H1 (cell line): ENCODE measurements around the gene ALPK3. TPM values are rescaled to one million over a fixed set of nuclear protein-coding genes. Genes with fewer than 3 reads are reported as not detected.

ENCODE experiments used
- CHD7 ChIP-seq: fragments of 300-600 bp; sonication (generic); IDR thresholded peaks from 2 replicates; pipeline ENCODE4 v1.7.1; 2012; ENCODE audit warnings: low read length, moderate library complexity, mild to moderate bottlenecking, inconsistent platforms; ENCODE audit not compliant: insufficient replicate concordance
- CTCF ChIP-seq, 3 experiments: IDR thresholded peaks; 1 replicate in 2 of 3; 2 replicates in 1 of 3; pipeline versions ENCODE4 v1.5.1 to v1.6.1; 2011; ENCODE audit warnings: low read length in 3 of 3, mild to moderate bottlenecking in 3 of 3, inconsistent platforms in 2 of 3, low read depth in 1 of 3, moderate library complexity in 1 of 3; ENCODE audit not compliant: insufficient read depth in 1 of 3; ENCODE audit errors: control extremely low read depth in 1 of 3
- EP300 ChIP-seq, 2 experiments: IDR thresholded peaks; 1 replicate in 1 of 2; 2 replicates in 1 of 2; pipeline ENCODE4 v1.6.1; 2011 to 2012; ENCODE audit warnings: low read depth in 2 of 2, low read length in 2 of 2, mild to moderate bottlenecking in 2 of 2, borderline replicate concordance in 1 of 2, inconsistent platforms in 1 of 2, moderate library complexity in 1 of 2
- RAD21 ChIP-seq, 2 experiments: IDR thresholded peaks in 1 of 2; conservative IDR thresholded peaks in 1 of 2; 2 replicates each; pipeline ENCODE4 v1.6.1; 2011; ENCODE audit warnings: low read depth in 2 of 2, low read length in 2 of 2, improper control_type of control experiment in 1 of 2, inconsistent platforms in 1 of 2, mild to moderate bottlenecking in 1 of 2, moderate library complexity in 1 of 2
- SP4 ChIP-seq: IDR thresholded peaks from 2 replicates; pipeline ENCODE4 v1.6.1; 2012; ENCODE audit warnings: low read length, inconsistent platforms
- YY1 ChIP-seq: IDR thresholded peaks from 2 replicates; pipeline ENCODE4 v1.6.1; 2011; ENCODE audit warnings: low read depth, mild to moderate bottlenecking, low read length
- polyA plus RNA-seq, 7 experiments: library from polyadenylated mRNA; depleted of rRNA in 3 of 7; stranded (reverse) in 5 of 7; unstranded in 2 of 7; fragments of >200 nt in 5 of 7; fragments of 200-250 nt in 2 of 7; gene quantifications; 1 replicate in 5 of 7; 2 replicates in 1 of 7; 4 replicates in 1 of 7; pipeline versions ENCODE4 v1.2.1 to v1.2.3, GENCODE V29; 2011 to 2013; ENCODE audit warnings: missing spikeins in 2 of 7, mixed read lengths in 2 of 7
- total RNA-seq: library from RNA; stranded (reverse); fragmentation: NEBNext Ultra II Directional; extraction: Animal tissue kit (Norgen Biotek cat#: 25700); gene quantifications from 2 replicates; pipeline ENCODE4 v1.2.1, GENCODE V29; 2021

ALPK3 gene
- total and polyA plus RNA-seq, 2 of the 8 experiments (the other 6 are each of a cell fraction or from before 2014, with no cell fraction given), result 4.4 to 19.2 TPM

GRCh38 chr15:84868037-84868880 lies 51.1 kb downstream of the ALPK3 start (continued):
- TF ChIP-seq EP300 (IDR thresholded peaks at IDR 0.05; ENCODE audit: borderline replicate concordance in 1 of 2, low read depth in 2 of 2, low read length in 2 of 2), result no peak
- TF ChIP-seq SP4, result no peak
- no peak for TF ChIP-seq CTCF (IDR thresholded peaks at IDR 0.05; ENCODE audit: control extremely low read depth in 1 of 3, insufficient read depth in 1 of 3, low read depth in 1 of 3, low read length in 3 of 3)
- no peak for TF ChIP-seq RAD21 (IDR thresholded peaks at IDR 0.05 in 1 of 2, conservative IDR thresholded peaks at IDR 0.05 in 1 of 2; ENCODE audit: low read depth in 2 of 2, low read length in 2 of 2)
- no peak for TF ChIP-seq YY1
- no peak for TF ChIP-seq CHD7
